T-cell (primary cell): Measurements from ENCODE around the gene RNASEH2B. TPM values are rescaled to one million over a fixed set of nuclear protein-coding genes. Genes with fewer than 3 reads are reported as not detected.

Source experiments
- ATAC-seq, 4 experiments: fragments of 200-7000 bp in 3 of 4; fragments of 150-1000 bp in 1 of 4; cut with Tn5 transposase; replicated peaks in 1 of 4; 1 replicate in 3 of 4; 2 replicates in 1 of 4; pipeline ENCODE4 v1.10.0; 2021; ENCODE audit warnings: moderate library complexity in 3 of 4, mild to moderate bottlenecking in 2 of 4, moderate number of reproducible peaks in 1 of 4
- CTCF ChIA-PET, 2 donors: fragments of 300-600 bp; sonication (Branson Sonifier 250); formaldehyde crosslinking; loops; one replicate each; lab custom pipeline; 2022; ENCODE audit warnings: antibody characterized with exemption in 2 of 2; lab: Charles Lee
- POLR2A ChIA-PET, 2 donors: fragments of 300-600 bp; sonication (Branson Sonifier 250); formaldehyde crosslinking; loops; one replicate each; lab custom pipeline; 2022; ENCODE audit warnings: antibody characterized with exemption in 2 of 2; lab: Charles Lee
- DNase-seq, 35 experiments: peaks; one replicate each; pipeline versions ENCODE4 v3.0.0 to v3.0.0-alpha.2; 2013 to 2023
- H3K27ac ChIP-seq: one replicate; pipeline ENCODE4 v1.5.1; 2013; ENCODE audit warnings: low read length
- H3K27me3 ChIP-seq, 2 experiments: replicated peaks in 1 of 2; 1 replicate in 1 of 2; 2 replicates in 1 of 2; pipeline versions ENCODE4 v1.6.1 to v1.7.0; 2013; ENCODE audit warnings: low read length in 1 of 2, mixed read lengths in 1 of 2; ENCODE audit not compliant: control insufficient read depth in 2 of 2, insufficient read depth in 2 of 2; ENCODE audit errors: extremely low read depth in 1 of 2
- H3K36me3 ChIP-seq, 2 donors: 1 replicate in 1 of 2; 2 replicates in 1 of 2; pipeline versions ENCODE4 v1.6.1 to v1.7.0; 2013; ENCODE audit warnings: low read length in 1 of 2; ENCODE audit not compliant: control insufficient read depth in 2 of 2, insufficient read depth in 1 of 2; ENCODE audit errors: extremely low read depth in 1 of 2
- H3K4me1 ChIP-seq, 2 experiments: 1 replicate in 1 of 2; 2 replicates in 1 of 2; pipeline versions ENCODE4 v1.6.1 to v1.7.0; 2013; ENCODE audit warnings: low read length in 2 of 2, mixed read lengths in 1 of 2; ENCODE audit not compliant: insufficient read depth in 2 of 2, control insufficient read depth in 1 of 2; ENCODE audit errors: extremely low read depth in 1 of 2
- H3K4me3 ChIP-seq, 2 donors: 1 replicate in 1 of 2; 2 replicates in 1 of 2; pipeline versions ENCODE4 v1.5.1 to v1.7.0; 2013; ENCODE audit warnings: mild to moderate bottlenecking in 2 of 2, low read length in 1 of 2, moderate library complexity in 1 of 2; ENCODE audit not compliant: control insufficient read depth in 1 of 2; ENCODE audit errors: extremely low read depth in 1 of 2
- H3K9me3 ChIP-seq: 2 replicates; pipeline ENCODE4 v1.7.0; 2013
- H3K27ac Mint-ChIP-seq, 2 donors: one replicate each; pipeline ENCODE4 v1.8.0; 2020 to 2021; ENCODE audit warnings: mild to moderate bottlenecking in 2 of 2, mixed read lengths in 2 of 2
- H3K27me3 Mint-ChIP-seq, 2 donors: one replicate each; pipeline ENCODE4 v1.8.0; 2021 to 2022; ENCODE audit warnings: mixed read lengths in 2 of 2
- H3K36me3 Mint-ChIP-seq: one replicate; pipeline ENCODE4 v1.8.0; 2021; ENCODE audit warnings: mixed read lengths
- H3K4me1 Mint-ChIP-seq, 3 donors: one replicate each; pipeline ENCODE4 v1.8.0; 2020 to 2022; ENCODE audit warnings: mixed read lengths in 3 of 3, mild to moderate bottlenecking in 1 of 3
- H3K4me3 Mint-ChIP-seq, 3 donors: one replicate each; pipeline ENCODE4 v1.8.0; 2020 to 2022; ENCODE audit warnings: mild to moderate bottlenecking in 3 of 3, mixed read lengths in 3 of 3, moderate library complexity in 3 of 3
- H3K9me3 Mint-ChIP-seq, 3 donors: one replicate each; pipeline ENCODE4 v1.8.0; 2020 to 2022; ENCODE audit warnings: mixed read lengths in 3 of 3
- WGBS: methylation state at CpG from one replicate; pipeline ENCODE4 v1.1.5; 2013; ENCODE audit warnings: missing lambda C conversion rate; ENCODE audit not compliant: insufficient coverage; 5-methylcytosine and 5-hydroxymethylcytosine counted together
- total RNA-seq, 35 experiments: library from RNA in 6 of 35; stranded (reverse) in 6 of 35; fragments of 120-200 nt in 1 of 35; gene quantifications; one replicate each; pipeline versions ENCODE4 v1.2.1 to v1.2.4 and lab custom pipeline; 2013 to 2026

RNASEH2B gene
- total RNA-seq = 10 to 100 TPM; 60.5 to 90.2 (median 68.6) TPM
- total RNA-seq (2013) = 121 TPM
- 63.0 to 138 (median 94.4) reads per million in 29 experiments for total RNA-seq (lab: John Stamatoyannopoulos, UW)

- Mint-ChIP-seq H3K4me3 (peak within 1 kb of the TSS; percentile 88 to 96 (median 94)), H3K36me3 (no peaks in the 10 kb centered on the region), H3K27me3 (no peaks in the 10 kb centered on the region), H3K27ac (peak within 1 kb of the TSS; percentile 94), H3K4me1 (peaks cover 32 to 45% (median 43%) of the 10 kb centered on the region in 3 donors), H3K9me3 (no peaks in the 10 kb centered on the region)
- peak; percentile 79 to 82 (median 81) for ATAC-seq
- peak; percentile 43 to 80 (median 62) for DNase-seq
- H3K36me3 ChIP-seq = no peaks in the 10 kb centered on the region
- peak within 1 kb of the TSS; percentile 96 for H3K27ac ChIP-seq
- WGBS = under 1% methylated on average over 107 of the region's 107 CpGs
- no peaks in the 10 kb centered on the region for H3K9me3 ChIP-seq
- POLR2A ChIA-PET = interaction anchor here (0.5 to 2.5 kb wide), 5 partner anchors 17 to 1913 kb away, joined by 3 to 10 read pairs (median 4); no protein-coding TSS in a partner anchor
- CTCF ChIA-PET = interaction anchor here (0.5 to 3.2 kb wide), 5 partner anchors 8 to 934 kb away, joined by 3 to 52 read pairs (median 6); partner anchors contain the start of gene TRIM13 (in 1 of the 2)
- peak within 1 kb of the TSS; percentile 89 to 92 for H3K4me3 ChIP-seq
- H3K4me1 ChIP-seq = peaks cover 13 to 21% of the 10 kb centered on the region in 2 experiments
- no peaks in the 10 kb centered on the region for H3K27me3 ChIP-seq
These were observed at the start of gene RNASEH2B for GRCh38 chr13:50909605-50910484. RNASEH2B (plus strand) TSS chr13:50909791; CDS start chr13:50910077, 286 bp downstream.

GRCh38 chr13:50864492-50864891, 45.1 kb upstream of the RNASEH2B start:
- CTCF ChIA-PET = interaction anchor here in 1 of 2 donors (0.6 kb wide), 1 partner anchor 1155 kb away, joined by 3 read pairs; no protein-coding TSS in a partner anchor
- WGBS = 71% methylated on average over 1 of the region's 1 CpG
- peaks cover 12% of the 10 kb centered on the region for H3K36me3 Mint-ChIP-seq
- no peak for ATAC-seq
- Histone ChIP-seq H3K4me3 (no peak overlapping the region), H3K9me3 (no peaks in the 10 kb centered on the region), H3K4me1 (no peaks in the 10 kb centered on the region), H3K27ac (no peak overlapping the region), H3K27me3 (peaks cover 0 to 2% of the 10 kb centered on the region in 2 experiments), H3K36me3 (no peaks in the 10 kb centered on the region)
- POLR2A ChIA-PET = interaction anchor here (0.5 to 0.7 kb wide), 2 partner anchors 379 to 739 kb away, joined by 3 to 4 read pairs; no protein-coding TSS in a partner anchor
- peaks cover 4 to 6% of the 10 kb centered on the region in 2 donors for H3K27me3 Mint-ChIP-seq
- H3K4me3 Mint-ChIP-seq = no peak overlapping the region
- peaks cover 0 to 6% (median 0%) of the 10 kb centered on the region in 3 donors for H3K9me3 Mint-ChIP-seq
- peaks cover 0 to 9% (median 0%) of the 10 kb centered on the region in 3 donors for H3K4me1 Mint-ChIP-seq
- H3K27ac Mint-ChIP-seq = no peak overlapping the region
- DNase-seq = no peak

- no peak for ATAC-seq
- Mint-ChIP-seq H3K9me3 (no peaks in the 10 kb centered on the region), H3K4me3 (no peak overlapping the region), H3K27ac (no peak overlapping the region), H3K36me3 (no peaks in the 10 kb centered on the region), H3K27me3 (peaks cover 0 to 3% of the 10 kb centered on the region in 2 donors), H3K4me1 (peaks cover 0 to 9% (median 0%) of the 10 kb centered on the region in 3 donors)
- peaks cover 0 to 2% of the 10 kb centered on the region in 2 experiments for H3K27me3 ChIP-seq
- POLR2A ChIA-PET = no interaction called here
- 100% methylated on average over 1 of the region's 2 CpGs for WGBS
- CTCF ChIA-PET = no interaction called here
- no peak overlapping the region for H3K27ac ChIP-seq
- H3K9me3 ChIP-seq = no peaks in the 10 kb centered on the region
- no peak overlapping the region for H3K4me3 ChIP-seq
- H3K4me1 ChIP-seq = no peaks in the 10 kb centered on the region
- no peak for DNase-seq
- no peaks in the 10 kb centered on the region for H3K36me3 ChIP-seq
These were observed 42.6 kb upstream of the RNASEH2B start for GRCh38 chr13:50866817-50867636.

- Mint-ChIP-seq H3K4me1 (peaks cover 0 to 9% (median 0%) of the 10 kb centered on the region in 3 donors), H3K9me3 (no peaks in the 10 kb centered on the region), H3K36me3 (no peaks in the 10 kb centered on the region), H3K27ac (no peak overlapping the region), H3K27me3 (peaks cover 0 to 3% of the 10 kb centered on the region in 2 donors), H3K4me3 (no peak overlapping the region)
- Histone ChIP-seq H3K27ac (no peak overlapping the region), H3K4me3 (no peak overlapping the region), H3K27me3 (peaks cover 0 to 2% of the 10 kb centered on the region in 2 experiments), H3K9me3 (no peaks in the 10 kb centered on the region), H3K36me3 (no peaks in the 10 kb centered on the region), H3K4me1 (no peaks in the 10 kb centered on the region)
- ChIA-PET CTCF (no interaction called here), POLR2A (no interaction called here)
- no peak for ATAC-seq
- WGBS = 0% methylated on average over 1 of the region's 3 CpGs
- DNase-seq = no peak
These were observed 42.0 kb upstream of the RNASEH2B start for GRCh38 chr13:50867637-50867945.

- WGBS = no CpG with 5 or more reads among the region's 1 CpG
- peaks cover 0 to 3% of the 10 kb centered on the region in 2 donors for H3K27me3 Mint-ChIP-seq
- Histone ChIP-seq H3K4me3 (no peak overlapping the region), H3K9me3 (no peaks in the 10 kb centered on the region), H3K4me1 (no peaks in the 10 kb centered on the region), H3K27me3 (no peaks in the 10 kb centered on the region), H3K27ac (no peak overlapping the region), H3K36me3 (no peaks in the 10 kb centered on the region)
- H3K4me1 Mint-ChIP-seq = peaks cover 0 to 9% (median 0%) of the 10 kb centered on the region in 3 donors
- POLR2A ChIA-PET = no interaction called here
- no peak overlapping the region for H3K4me3 Mint-ChIP-seq
- no peaks in the 10 kb centered on the region for H3K9me3 Mint-ChIP-seq
- no peaks in the 10 kb centered on the region for H3K36me3 Mint-ChIP-seq
- no peak overlapping the region for H3K27ac Mint-ChIP-seq
- ATAC-seq (no peak), DNase-seq (no peak)
- CTCF ChIA-PET = no interaction called here
These were observed 38.2 kb upstream of the RNASEH2B start for GRCh38 chr13:50871405-50871804.

GRCh38 chr13:50873467-50873866, 36.1 kb upstream of the RNASEH2B start:
- no peaks in the 10 kb centered on the region for H3K36me3 ChIP-seq
- POLR2A ChIA-PET = no interaction called here
- no peaks in the 10 kb centered on the region for H3K27me3 ChIP-seq
- H3K9me3 ChIP-seq = no peaks in the 10 kb centered on the region
- peaks cover 0 to 3% of the 10 kb centered on the region in 2 donors for H3K27me3 Mint-ChIP-seq
- no peak for DNase-seq
- WGBS = 91% methylated on average over 2 of the region's 2 CpGs
- H3K27ac ChIP-seq = no peak overlapping the region
- no peak overlapping the region for H3K4me3 Mint-ChIP-seq
- H3K9me3 Mint-ChIP-seq = no peaks in the 10 kb centered on the region
- no peaks in the 10 kb centered on the region for H3K36me3 Mint-ChIP-seq
- ATAC-seq = no peak
- CTCF ChIA-PET = no interaction called here
- no peaks in the 10 kb centered on the region for H3K4me1 ChIP-seq
- H3K4me1 Mint-ChIP-seq = peaks cover 0 to 7% (median 0%) of the 10 kb centered on the region in 3 donors
- H3K4me3 ChIP-seq = no peak overlapping the region
- no peak overlapping the region for H3K27ac Mint-ChIP-seq
